Fibroblast of skin of back (primary cell): ENCODE data around the gene LYPD5.
"Not testable (repeated sequence)": the region's sequence is repeated elsewhere in the genome, so short reads cannot be mapped to it uniquely, and the experiment has no call there.

Source experiments
- DNase-seq: peaks from one replicate; pipeline ENCODE4 v3.0.0-alpha.2; 2013

The LYPD5 gene

GRCh38 chr19:43806401-43806800 lies 4.2 kb upstream of the LYPD5 start:
- not testable (repeated sequence) for DNase-seq

GRCh38 chr19:43804432-43804831 lies 2.2 kb upstream of the LYPD5 start:
- no peak for DNase-seq

GRCh38 chr19:43799502-43800142 lies 2.6 kb downstream of the LYPD5 start:
- no peak for DNase-seq

GRCh38 chr19:43798546-43799409 lies 3.5 kb downstream of the LYPD5 start:
- DNase-seq = peak; percentile 10

GRCh38 chr19:43798026-43798545 lies 4.2 kb downstream of the LYPD5 start:
- no peak for DNase-seq

- no peak for DNase-seq
Observed at GRCh38 chr19:43797556-43797955, 4.7 kb downstream of the LYPD5 start.

GRCh38 chr19:43797118-43797517 lies 5.1 kb downstream of the LYPD5 start:
- DNase-seq = no peak

GRCh38 chr19:43790587-43790986 lies 11.7 kb downstream of the LYPD5 start:
- DNase-seq = no peak

GRCh38 chr19:43789029-43789428 lies 13.2 kb downstream of the LYPD5 start:
- peak; percentile 47 for DNase-seq

GRCh38 chr19:43786665-43787064 lies 15.6 kb downstream of the LYPD5 start:
- DNase-seq = no peak

GRCh38 chr19:43784981-43785808 lies 17.1 kb downstream of the LYPD5 start:
- peak; percentile 72 for DNase-seq

GRCh38 chr19:43784241-43784980 lies 17.8 kb downstream of the LYPD5 start:
- DNase-seq = peak; percentile 91

- no peak for DNase-seq
Observed at GRCh38 chr19:43783636-43784035, 18.6 kb downstream of the LYPD5 start.

GRCh38 chr19:43782689-43783231 lies 19.5 kb downstream of the LYPD5 start:
- DNase-seq = no peak

- DNase-seq = no peak
Observed at GRCh38 chr19:43782311-43782660, 20.0 kb downstream of the LYPD5 start.

- DNase-seq = no peak
Observed at GRCh38 chr19:43781630-43782310, 20.5 kb downstream of the LYPD5 start.

- peak; percentile 80 for DNase-seq
Observed at GRCh38 chr19:43780706-43781525, 21.3 kb downstream of the LYPD5 start, which contains the start of gene KCNN4. Gene KCNN4, minus strand, starts transcription at chr19:43780973. Its CDS starts 112 bp downstream, at chr19:43780861.

GRCh38 chr19:43779820-43780219 lies 22.4 kb downstream of the LYPD5 start:
- no peak for DNase-seq

- DNase-seq = no peak
Observed at GRCh38 chr19:43779147-43779819, 23.0 kb downstream of the LYPD5 start.

- no peak for DNase-seq
Observed at GRCh38 chr19:43778651-43779050, 23.6 kb downstream of the LYPD5 start.
